Stimulated activated CD8-positive, alpha-beta memory T cell treated with anti-CD3 and anti-CD28 coated beads, Interleukin-7, amount 100 ng/mL, for 4 hours (primary cell): ENCODE data around the gene CLDN11.

Experiments used
- DNase-seq, 2 donors: peaks; one replicate each; pipeline ENCODE4 v3.0.0-alpha.2; 2020; ENCODE audit warnings: low read depth in 2 of 2

CLDN11 gene

GRCh38 chr3:170426240-170426797 is 7.7 kb downstream of the CLDN11 start:
- DNase-seq, result no peak

GRCh38 chr3:170428095-170428494 is 9.4 kb downstream of the CLDN11 start:
- no peak for DNase-seq

GRCh38 chr3:170429050-170429449 is 10.4 kb downstream of the CLDN11 start:
- no peak for DNase-seq

GRCh38 chr3:170431054-170431453 is 12.4 kb downstream of the CLDN11 start:
- DNase-seq, result no peak

- no peak for DNase-seq
Measured at GRCh38 chr3:170432416-170432815, 13.7 kb downstream of the CLDN11 start.

- no peak for DNase-seq
Measured at GRCh38 chr3:170436697-170437096, 18.0 kb downstream of the CLDN11 start.

- no peak for DNase-seq
Measured at GRCh38 chr3:170437176-170437575, 18.5 kb downstream of the CLDN11 start.

- no peak for DNase-seq
Measured at GRCh38 chr3:170437696-170438407, 19.2 kb downstream of the CLDN11 start.

- DNase-seq, result no peak
Measured at GRCh38 chr3:170438836-170439235, 20.2 kb downstream of the CLDN11 start.

GRCh38 chr3:170440344-170440743 is 21.7 kb downstream of the CLDN11 start:
- DNase-seq, result no peak

GRCh38 chr3:170441412-170441811 is 22.7 kb downstream of the CLDN11 start:
- DNase-seq, result no peak

- no peak for DNase-seq
Measured at GRCh38 chr3:170442947-170443346, 24.3 kb downstream of the CLDN11 start.

- no peak for DNase-seq
Measured at GRCh38 chr3:170443457-170443856, 24.8 kb downstream of the CLDN11 start.

- no peak for DNase-seq
Measured at GRCh38 chr3:170448584-170448983, 29.9 kb downstream of the CLDN11 start.

GRCh38 chr3:170450039-170450438 is 31.4 kb downstream of the CLDN11 start:
- DNase-seq, result no peak

- DNase-seq, result no peak
Measured at GRCh38 chr3:170454509-170454908, 35.8 kb downstream of the CLDN11 start.

GRCh38 chr3:170458285-170458684 is 39.6 kb downstream of the CLDN11 start:
- no peak for DNase-seq

- DNase-seq, result no peak
Measured at GRCh38 chr3:170463011-170463410, 44.3 kb downstream of the CLDN11 start.

- DNase-seq, result no peak
Measured at GRCh38 chr3:170465955-170466354, 47.3 kb downstream of the CLDN11 start.

GRCh38 chr3:170467007-170467406 is 48.3 kb downstream of the CLDN11 start:
- DNase-seq, result no peak

GRCh38 chr3:170467571-170468147 is 49.0 kb downstream of the CLDN11 start:
- DNase-seq, result no peak

- DNase-seq, result no peak
Measured at GRCh38 chr3:170469151-170470062, 50.7 kb downstream of the CLDN11 start.
